Measurements from ENCODE around the gene ADARB1. TPM values are rescaled to one million over a fixed set of nuclear protein-coding genes. Genes with fewer than 3 reads are reported as not detected.

The ADARB1 gene
- total RNA-seq, 1 experiment from 2014 or later: 15.8 TPM

DNA sequence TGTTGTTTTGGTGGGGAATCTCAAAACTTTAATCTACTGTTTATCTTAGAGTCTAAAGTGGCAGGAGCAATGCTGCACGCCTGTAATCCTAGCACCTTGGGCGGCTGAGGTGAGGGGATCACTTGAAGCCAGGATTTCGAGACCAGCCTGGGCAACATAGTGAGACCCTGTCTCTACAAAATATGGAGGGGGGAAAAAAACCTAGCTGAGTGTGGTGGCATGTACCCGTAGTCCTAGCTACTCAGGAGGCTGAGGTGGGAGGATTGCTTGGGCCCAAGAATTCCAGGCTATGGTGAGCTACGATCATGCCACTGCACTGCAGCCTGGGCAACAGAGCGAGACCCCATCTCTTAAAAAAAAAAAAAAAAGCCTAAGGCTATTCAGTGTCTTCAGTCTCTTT is 175.2 kb downstream of the ADARB1 start:
- DNase-seq: no peak
- no peak overlapping the region for H3K14ac ChIP-seq (ENCODE audit: insufficient read depth, low read length)

More for the DNA sequence above, 175.2 kb downstream of the ADARB1 start:
- Histone ChIP-seq H3K56ac (ENCODE audit: insufficient read length, low read depth, low read length) (no peak overlapping the region), H4K20me1 (ENCODE audit: control insufficient read depth, insufficient read depth, insufficient read length) (no peaks in the 10 kb centered on the region), H3K79me2 (ENCODE audit: insufficient read depth, low read length) (no peaks in the 10 kb centered on the region), H3K27ac (ENCODE audit: insufficient read length, low read depth, low read length) (no peak overlapping the region), H3K79me1 (ENCODE audit: insufficient read depth, low read depth, low read length, poor library complexity, severe bottlenecking) (no peaks in the 10 kb centered on the region), H4K91ac (ENCODE audit: insufficient read length, low read depth, low read length) (no peak overlapping the region), H2BK12ac (ENCODE audit: insufficient read length, low read depth, low read length) (no peak overlapping the region), H3K4me1 (ENCODE audit: insufficient read depth, low read length) (no peaks in the 10 kb centered on the region), H3K9me3 (ENCODE audit: control insufficient read depth, low read depth, low read length) (no peaks in the 10 kb centered on the region), H2BK15ac (ENCODE audit: low read depth, low read length) (no peak overlapping the region), H2AFZ (ENCODE audit: low read length) (no peak overlapping the region), H4K8ac (replicated peaks; ENCODE audit: insufficient read length, low read depth, low read length) (no peak overlapping the region), H2BK120ac (ENCODE audit: low read depth, low read length, poor library complexity, severe bottlenecking) (no peak overlapping the region), H3K4me2 (ENCODE audit: insufficient read depth, insufficient read length, low read length) (no peak overlapping the region), H4K5ac (ENCODE audit: insufficient read length, low read depth, low read length) (no peak overlapping the region), H2BK5ac (ENCODE audit: insufficient read length, low read length) (no peak overlapping the region), H3K4ac (ENCODE audit: low read depth, low read length) (no peak overlapping the region), H2BK20ac (ENCODE audit: low read depth, low read length, poor library complexity, severe bottlenecking) (no peak overlapping the region), H3K27me3 (ENCODE audit: insufficient read depth, low read length) (no peaks in the 10 kb centered on the region), H3K18ac (ENCODE audit: insufficient read length, low read depth, low read length) (no peak overlapping the region), H3K9ac (ENCODE audit: extremely low read depth, insufficient read length, low read length) (no peak overlapping the region), H2AK5ac (ENCODE audit: insufficient read length, low read length) (no peak overlapping the region), H3K23ac (ENCODE audit: insufficient read length, low read depth, low read length) (no peak overlapping the region), H3T11ph (ENCODE audit: low read length) (no peak overlapping the region), H3K23me2 (ENCODE audit: insufficient read length, low read depth, low read length, poor library complexity, severe bottlenecking) (peaks cover 2% of the 10 kb centered on the region)
- Mint-ChIP-seq H3K27me3 (ENCODE audit: low read depth) (peaks cover 12% of the 10 kb centered on the region; the same call in 1 of the 2 replicates), H3K27ac (no peak overlapping the region), H3K36me3 (ENCODE audit: insufficient read depth in 1 of 3, low read depth in 3 of 3) (peaks cover 2 to 11% (median 6%) of the 10 kb centered on the region in 3 experiments; a peak in 6 of 7 replicates), H3K4me3 (no peak overlapping the region), H3K4me1 (peaks cover 17 to 18% of the 10 kb centered on the region in 2 experiments), H3K9me3 (peaks cover 4 to 11% of the 10 kb centered on the region in 2 experiments; a peak in 3 of 5 replicates)
- TF ChIP-seq, protein P1, sequence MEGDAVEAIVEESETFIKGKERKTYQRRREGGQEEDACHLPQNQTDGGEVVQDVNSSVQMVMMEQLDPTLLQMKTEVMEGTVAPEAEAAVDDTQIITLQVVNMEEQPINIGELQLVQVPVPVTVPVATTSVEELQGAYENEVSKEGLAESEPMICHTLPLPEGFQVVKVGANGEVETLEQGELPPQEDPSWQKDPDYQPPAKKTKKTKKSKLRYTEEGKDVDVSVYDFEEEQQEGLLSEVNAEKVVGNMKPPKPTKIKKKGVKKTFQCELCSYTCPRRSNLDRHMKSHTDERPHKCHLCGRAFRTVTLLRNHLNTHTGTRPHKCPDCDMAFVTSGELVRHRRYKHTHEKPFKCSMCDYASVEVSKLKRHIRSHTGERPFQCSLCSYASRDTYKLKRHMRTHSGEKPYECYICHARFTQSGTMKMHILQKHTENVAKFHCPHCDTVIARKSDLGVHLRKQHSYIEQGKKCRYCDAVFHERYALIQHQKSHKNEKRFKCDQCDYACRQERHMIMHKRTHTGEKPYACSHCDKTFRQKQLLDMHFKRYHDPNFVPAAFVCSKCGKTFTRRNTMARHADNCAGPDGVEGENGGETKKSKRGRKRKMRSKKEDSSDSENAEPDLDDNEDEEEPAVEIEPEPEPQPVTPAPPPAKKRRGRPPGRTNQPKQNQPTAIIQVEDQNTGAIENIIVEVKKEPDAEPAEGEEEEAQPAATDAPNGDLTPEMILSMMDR (conservative IDR thresholded peaks at IDR 0.05): no peak
- WGBS (ENCODE audit: extremely low coverage, insufficient read length, low lambda C conversion rate): no CpG with 5 or more reads among the region's 6 CpGs
